Loucy (cell line): ENCODE results near the gene CACNA2D3.

Experiments used
- CTCF ChIP-seq: fragments of 200-600 bp; sonication (generic); conservative IDR thresholded peaks from 2 replicates; pipeline ENCODE4 v1.5.1; 2014; ENCODE audit warnings: mild to moderate bottlenecking, antibody characterized with exemption, low read length
- EZH2phosphoT487 ChIP-seq: fragments of 200-600 bp; IDR thresholded peaks from 2 replicates; pipeline ENCODE4 v1.6.1; 2018; ENCODE audit warnings: antibody characterized with exemption, mild to moderate bottlenecking, moderate library complexity, borderline replicate concordance

DNA sequence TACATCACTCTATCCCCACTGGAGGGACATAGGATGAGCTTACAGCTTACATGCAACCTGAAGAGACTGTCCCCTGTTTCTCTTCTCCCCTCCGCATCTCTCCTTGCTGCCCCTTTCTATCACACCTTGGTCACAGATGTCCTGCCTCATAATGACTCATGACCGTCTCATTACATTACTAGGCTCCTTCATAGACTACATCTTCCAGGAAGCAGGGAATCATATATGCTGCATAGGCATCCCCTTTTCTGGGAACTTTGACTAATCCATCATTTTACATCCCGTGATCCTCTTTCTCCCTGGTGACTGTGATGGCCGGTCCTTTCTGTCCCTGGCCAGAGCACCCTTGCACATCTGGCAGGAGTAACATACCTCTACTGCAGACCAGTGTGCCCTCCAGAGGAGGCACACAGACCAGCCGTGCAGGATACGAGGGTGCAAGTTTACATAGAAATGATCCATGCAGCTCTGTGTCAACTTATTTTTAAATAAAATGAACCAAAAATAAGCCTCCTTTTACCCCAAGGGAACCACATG is 188.9 kb downstream of the CACNA2D3 start:
- TF ChIP-seq CTCF (no peak), EZH2phosphoT487 (no peak)
